GM18868 (cell line): Measurements from ENCODE around the gene GPR171.

ENCODE experiments used
- ATAC-seq: cut with Tn5 transposase; IDR thresholded peaks from one replicate; pipeline ENCODE4 v1.9.1; 2021; ENCODE audit warnings: mild to moderate bottlenecking, moderate library complexity; ENCODE audit not compliant: unreplicated experiment

GPR171 gene

GRCh38 chr3:151182349-151183079 lies 20.5 kb downstream of the GPR171 start:
- ATAC-seq, result no peak

GRCh38 chr3:151178208-151178845 lies 24.7 kb downstream of the GPR171 start:
- ATAC-seq, result no peak

- ATAC-seq, result no peak
Measured at GRCh38 chr3:151175952-151176351, 27.1 kb downstream of the GPR171 start.

GRCh38 chr3:151174351-151174750 lies 28.7 kb downstream of the GPR171 start:
- no peak for ATAC-seq

- peak; percentile 47 for ATAC-seq
Measured at GRCh38 chr3:151171145-151171757, 31.8 kb downstream of the GPR171 start.

- ATAC-seq, result peak; percentile 49
Measured at GRCh38 chr3:151169948-151170679, 32.9 kb downstream of the GPR171 start.

GRCh38 chr3:151169262-151169947 lies 33.6 kb downstream of the GPR171 start:
- ATAC-seq, result peak; percentile 61

- peak; percentile 45 for ATAC-seq
Measured at GRCh38 chr3:151168269-151169094, 34.5 kb downstream of the GPR171 start.

- no peak for ATAC-seq
Measured at GRCh38 chr3:151166161-151166560, 36.9 kb downstream of the GPR171 start.

GRCh38 chr3:151165226-151165625 lies 37.8 kb downstream of the GPR171 start:
- no peak for ATAC-seq

GRCh38 chr3:151159806-151160205 lies 43.2 kb downstream of the GPR171 start:
- ATAC-seq, result no peak

- ATAC-seq, result peak; percentile 96
Measured at GRCh38 chr3:151156618-151157216, 46.3 kb downstream of the GPR171 start.

GRCh38 chr3:151155409-151156128 lies 47.4 kb downstream of the GPR171 start:
- no peak for ATAC-seq

- ATAC-seq, result no peak
Measured at GRCh38 chr3:151154566-151154965, 48.5 kb downstream of the GPR171 start.

- ATAC-seq, result no peak
Measured at GRCh38 chr3:151152455-151153079, 50.4 kb downstream of the GPR171 start.
